K562 (cell line): ENCODE measurements around the gene CISD3. TPM values are rescaled to one million over a fixed set of nuclear protein-coding genes. Genes with fewer than 3 reads are reported as not detected.

Source experiments
- BCL6 ChIP-seq: fragments of 250-450 bp; sonication (Bioruptor Pico); IDR thresholded peaks from 2 replicates; pipeline ENCODE4 v1.4.0; 2020
- CBX3 ChIP-seq, 2 experiments: IDR thresholded peaks; 1 replicate in 1 of 2; 2 replicates in 1 of 2; pipeline ENCODE4 v1.6.1; 2012; ENCODE audit warnings: inconsistent platforms in 2 of 2, low read length in 2 of 2, borderline replicate concordance in 1 of 2, control low read depth in 1 of 2
- CREB5 ChIP-seq: fragments of 250-450 bp; sonication (Bioruptor Pico); IDR thresholded peaks from 2 replicates; pipeline ENCODE4 v1.5.0; 2020; ENCODE audit warnings: mild to moderate bottlenecking
- EP300 ChIP-seq: IDR thresholded peaks from 2 replicates; pipeline ENCODE4 v1.6.1; 2012; ENCODE audit warnings: low read length, improper control_type of control experiment
- KLF16 ChIP-seq: IDR thresholded peaks from 2 replicates; pipeline ENCODE4 v1.6.1; 2016; ENCODE audit warnings: antibody characterized with exemption
- MAX ChIP-seq: sonication (generic); formaldehyde crosslinking; IDR thresholded peaks from 2 replicates; pipeline ENCODE4 v1.9.0; 2022; ENCODE audit warnings: mild to moderate bottlenecking, missing genetic modification reagents
- MEIS2 ChIP-seq: fragments of 450-650 bp; IDR thresholded peaks from 2 replicates; pipeline ENCODE4 v1.6.1; 2014; ENCODE audit warnings: mild to moderate bottlenecking; ENCODE audit not compliant: partially characterized antibody
- POLR3G ChIP-seq: IDR thresholded peaks from 2 replicates; pipeline ENCODE4 v1.6.1; 2011; ENCODE audit not compliant: insufficient read length, insufficient replicate concordance; ENCODE audit errors: extremely low read depth
- RREB1 ChIP-seq: fragments of 250-450 bp; sonication (Bioruptor Pico); IDR thresholded peaks from 2 replicates; pipeline ENCODE4 v1.4.0; 2020
- SRSF9 ChIP-seq: fragments of 200-400 bp; formaldehyde crosslinking; IDR thresholded peaks from 2 replicates; pipeline ENCODE4 v1.6.1; 2017; ENCODE audit warnings: low read depth, low read length, borderline replicate concordance
- THAP12 ChIP-seq: fragments of 250-450 bp; sonication (Bioruptor Pico); IDR thresholded peaks from 2 replicates; pipeline ENCODE4 v1.9.0; 2021; ENCODE audit warnings: mild to moderate bottlenecking, inconsistent platforms
- ZNF212 ChIP-seq: fragments of 450-650 bp; formaldehyde crosslinking; IDR thresholded peaks from 2 replicates; pipeline ENCODE4 v1.4.0; 2020; ENCODE audit warnings: mild to moderate bottlenecking
- ZNF217 ChIP-seq: sonication (generic); formaldehyde crosslinking; IDR thresholded peaks from 2 replicates; pipeline ENCODE4 v1.8.0; 2022; ENCODE audit warnings: mild to moderate bottlenecking, missing genetic modification reagents
- ZZZ3 ChIP-seq: fragments of 450-650 bp; IDR thresholded peaks from 2 replicates; pipeline ENCODE4 v1.6.1; 2016; ENCODE audit warnings: antibody characterized with exemption, mild to moderate bottlenecking, moderate library complexity
- polyA plus RNA-seq, 8 experiments: library from polyadenylated mRNA; depleted of rRNA in 4 of 8; stranded (reverse) in 5 of 8; unstranded in 3 of 8; fragments of >200 nt; fragmentation: Nextera tagmentation in 2 of 8; fragmentation: Illumina TruSeq in 1 of 8; extraction: Ambion mirVana in 2 of 8; extraction: Trizol in 1 of 8; gene quantifications; 2 replicates each; pipeline versions ENCODE4 v1.2.1 to v1.2.3, GENCODE V29; 2011 to 2014; ENCODE audit warnings: inconsistent platforms in 1 of 8, missing spikeins in 1 of 8
- total RNA-seq, 7 experiments: library from RNA; depleted of rRNA in 6 of 7; stranded (reverse); fragments of >200 nt in 6 of 7; fragmentation: Illumina TruSeq in 2 of 7; extraction: Trizol in 2 of 7; gene quantifications; 2 replicates each; pipeline versions ENCODE4 v1.2.1 to v1.2.3, GENCODE V29; 2011 to 2021; ENCODE audit warnings: low replicate concordance in 1 of 7
- TF ChIP-seq, protein P1 (sequence below): sonication (generic); formaldehyde crosslinking; IDR thresholded peaks from 2 replicates; pipeline ENCODE4 v1.8.0; 2022; ENCODE audit warnings: missing genetic modification reagents, mild to moderate bottlenecking, moderate library complexity, borderline replicate concordance

Gene CISD3
- total and polyA plus RNA-seq, 9 of the 15 experiments (the other 6 are each of a cell fraction or from before 2014, with no cell fraction given), result 5.0 to 60.7 (median 15.7) TPM

- TF ChIP-seq ZNF217 (CRISPR knock-in tag) (no peak), CBX3 (IDR thresholded peaks at IDR 0.05; ENCODE audit: borderline replicate concordance in 1 of 2, low read length in 2 of 2) (no peak), POLR3G (no peak), CREB5 (CRISPR knock-in tag) (no peak), BCL6 (CRISPR knock-in tag) (no peak), MEIS2 (no peak), SRSF9 (no peak), EP300 (no peak), MAX (0 out of 2 replicates have a peak, but pooled peaks have one; percentile 15), ZNF212 (CRISPR knock-in tag) (no peak), RREB1 (CRISPR knock-in tag) (no peak), ZZZ3 (no peak), THAP12 (0 out of 2 replicates have a peak, but pooled peaks have one; percentile 25), KLF16 (no peak)
- TF ChIP-seq, protein P1, sequence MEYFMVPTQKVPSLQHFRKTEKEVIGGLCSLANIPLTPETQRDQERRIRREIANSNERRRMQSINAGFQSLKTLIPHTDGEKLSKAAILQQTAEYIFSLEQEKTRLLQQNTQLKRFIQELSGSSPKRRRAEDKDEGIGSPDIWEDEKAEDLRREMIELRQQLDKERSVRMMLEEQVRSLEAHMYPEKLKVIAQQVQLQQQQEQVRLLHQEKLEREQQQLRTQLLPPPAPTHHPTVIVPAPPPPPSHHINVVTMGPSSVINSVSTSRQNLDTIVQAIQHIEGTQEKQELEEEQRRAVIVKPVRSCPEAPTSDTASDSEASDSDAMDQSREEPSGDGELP (CRISPR knock-in tag), result no peak
Observed at GRCh38 chr17:38705803-38706504, 24.2 kb upstream of the CISD3 start (continued).
